Testis (tissue), 2 donors: ENCODE results near the gene MRPL43.
A peak's percentile ranks its signal among the peaks of the same experiment; 100 is the strongest.

Experiments used
- POLR2A ChIP-seq: fragments of 450-650 bp; IDR thresholded peaks from one replicate; pipeline ENCODE4 v1.6.1; 2017; ENCODE audit warnings: antibody characterized with exemption, mild to moderate bottlenecking, moderate library complexity
- TF ChIP-seq, protein P1 (sequence below), 3 experiments: fragments of 450-650 bp in 2 of 3; fragments of 200-600 bp in 1 of 3; sonication (generic) in 1 of 3; IDR thresholded peaks; one replicate each; pipeline ENCODE4 v1.5.1; 2016 to 2019; ENCODE audit warnings: antibody characterized with exemption in 3 of 3, mild to moderate bottlenecking in 2 of 3, moderate library complexity in 1 of 3

DNA sequence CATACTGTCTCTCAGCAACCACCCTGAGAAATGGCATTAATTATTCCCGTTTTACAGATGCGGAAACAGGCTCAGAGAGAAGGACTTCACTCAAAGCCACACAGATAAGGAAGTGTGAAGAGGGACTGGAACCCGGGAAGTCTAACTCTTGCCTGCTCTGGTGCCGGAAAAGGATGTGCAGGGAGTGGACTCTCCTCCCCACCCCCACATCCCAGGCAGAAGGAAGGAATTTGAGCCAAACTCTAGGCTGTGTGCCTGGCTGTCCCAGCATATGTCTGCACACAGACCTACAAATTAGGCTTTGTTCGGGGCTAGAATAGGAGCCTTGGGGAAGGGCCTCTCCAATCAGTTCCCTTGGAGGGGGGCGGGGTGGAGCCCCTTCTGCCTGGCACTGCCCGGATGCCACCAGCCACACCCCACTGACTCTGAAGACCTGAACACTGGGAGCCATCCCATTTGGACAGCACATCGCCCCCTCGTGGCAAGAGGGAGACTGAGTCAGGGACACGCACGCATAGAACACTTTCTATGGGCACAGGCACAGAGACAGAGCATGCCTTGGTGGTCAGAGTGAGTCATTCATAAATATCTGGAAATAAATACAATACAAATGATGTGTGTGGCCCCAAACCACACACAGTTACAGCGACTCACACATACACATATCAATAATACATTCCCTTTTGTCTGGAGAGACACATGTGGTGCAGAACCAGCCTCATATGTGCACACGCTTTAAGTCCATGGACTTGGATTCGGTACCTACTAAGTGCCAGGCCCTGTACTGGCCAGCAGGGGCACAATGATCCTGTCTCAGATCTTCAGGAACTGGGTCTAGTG is 25.4 kb upstream of the MRPL43 start:
- TF ChIP-seq POLR2A, result no peak
- TF ChIP-seq, protein P1, sequence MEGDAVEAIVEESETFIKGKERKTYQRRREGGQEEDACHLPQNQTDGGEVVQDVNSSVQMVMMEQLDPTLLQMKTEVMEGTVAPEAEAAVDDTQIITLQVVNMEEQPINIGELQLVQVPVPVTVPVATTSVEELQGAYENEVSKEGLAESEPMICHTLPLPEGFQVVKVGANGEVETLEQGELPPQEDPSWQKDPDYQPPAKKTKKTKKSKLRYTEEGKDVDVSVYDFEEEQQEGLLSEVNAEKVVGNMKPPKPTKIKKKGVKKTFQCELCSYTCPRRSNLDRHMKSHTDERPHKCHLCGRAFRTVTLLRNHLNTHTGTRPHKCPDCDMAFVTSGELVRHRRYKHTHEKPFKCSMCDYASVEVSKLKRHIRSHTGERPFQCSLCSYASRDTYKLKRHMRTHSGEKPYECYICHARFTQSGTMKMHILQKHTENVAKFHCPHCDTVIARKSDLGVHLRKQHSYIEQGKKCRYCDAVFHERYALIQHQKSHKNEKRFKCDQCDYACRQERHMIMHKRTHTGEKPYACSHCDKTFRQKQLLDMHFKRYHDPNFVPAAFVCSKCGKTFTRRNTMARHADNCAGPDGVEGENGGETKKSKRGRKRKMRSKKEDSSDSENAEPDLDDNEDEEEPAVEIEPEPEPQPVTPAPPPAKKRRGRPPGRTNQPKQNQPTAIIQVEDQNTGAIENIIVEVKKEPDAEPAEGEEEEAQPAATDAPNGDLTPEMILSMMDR (IDR thresholded peaks at IDR 0.05), result peak; percentile 72 to 95 (median 92)
